ENCODE measurements around the gene BCAS3.
A peak's percentile ranks its signal among the peaks of the same experiment; 100 is the strongest.

BCAS3 gene

DNA sequence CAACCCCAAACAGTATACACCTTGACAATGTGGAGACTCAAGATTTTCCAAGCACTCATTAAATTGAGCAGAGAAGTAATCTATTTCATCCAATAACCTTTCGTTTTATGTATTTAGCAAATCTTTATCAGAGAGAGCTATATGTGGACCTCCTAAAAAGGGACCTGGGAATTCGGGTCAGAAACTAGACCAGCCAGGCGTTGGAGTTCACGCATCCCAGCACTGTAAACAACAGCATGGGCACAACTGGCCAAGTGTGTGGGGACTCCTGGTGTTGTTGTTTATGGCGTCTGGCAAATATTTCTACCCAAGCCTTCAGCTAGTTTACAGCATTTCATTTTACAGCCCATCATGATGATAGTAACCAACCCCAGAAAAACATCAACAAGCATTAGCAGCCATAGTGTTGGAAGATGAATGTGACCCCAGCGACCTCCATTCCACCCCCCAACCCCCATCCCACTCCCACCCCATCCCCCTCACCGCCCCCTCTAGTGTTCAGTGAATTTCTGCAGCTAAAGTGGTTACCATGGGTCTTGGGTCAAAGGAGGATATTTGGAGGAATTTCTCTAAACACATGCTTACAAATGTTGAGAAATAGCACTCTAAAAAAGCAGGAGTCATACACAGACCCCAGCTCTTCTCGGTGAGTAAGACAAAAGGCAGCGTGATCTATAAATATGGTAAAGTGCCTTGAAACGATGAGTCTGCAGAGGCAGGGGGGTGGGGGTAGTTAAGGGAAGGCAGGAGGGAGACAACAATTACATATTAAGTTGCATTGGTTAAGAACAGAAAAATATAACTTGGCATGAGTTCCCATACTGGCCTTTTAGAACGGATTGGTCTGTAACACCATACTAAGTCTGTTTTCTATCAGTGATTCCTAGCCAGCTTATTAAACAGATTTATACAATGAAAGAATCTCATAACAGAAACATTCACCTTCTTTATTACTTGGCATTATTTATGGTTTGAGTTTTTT, 630.5 kb downstream of the BCAS3 start:
- peak; percentile 34 for DNase-seq

DNA sequence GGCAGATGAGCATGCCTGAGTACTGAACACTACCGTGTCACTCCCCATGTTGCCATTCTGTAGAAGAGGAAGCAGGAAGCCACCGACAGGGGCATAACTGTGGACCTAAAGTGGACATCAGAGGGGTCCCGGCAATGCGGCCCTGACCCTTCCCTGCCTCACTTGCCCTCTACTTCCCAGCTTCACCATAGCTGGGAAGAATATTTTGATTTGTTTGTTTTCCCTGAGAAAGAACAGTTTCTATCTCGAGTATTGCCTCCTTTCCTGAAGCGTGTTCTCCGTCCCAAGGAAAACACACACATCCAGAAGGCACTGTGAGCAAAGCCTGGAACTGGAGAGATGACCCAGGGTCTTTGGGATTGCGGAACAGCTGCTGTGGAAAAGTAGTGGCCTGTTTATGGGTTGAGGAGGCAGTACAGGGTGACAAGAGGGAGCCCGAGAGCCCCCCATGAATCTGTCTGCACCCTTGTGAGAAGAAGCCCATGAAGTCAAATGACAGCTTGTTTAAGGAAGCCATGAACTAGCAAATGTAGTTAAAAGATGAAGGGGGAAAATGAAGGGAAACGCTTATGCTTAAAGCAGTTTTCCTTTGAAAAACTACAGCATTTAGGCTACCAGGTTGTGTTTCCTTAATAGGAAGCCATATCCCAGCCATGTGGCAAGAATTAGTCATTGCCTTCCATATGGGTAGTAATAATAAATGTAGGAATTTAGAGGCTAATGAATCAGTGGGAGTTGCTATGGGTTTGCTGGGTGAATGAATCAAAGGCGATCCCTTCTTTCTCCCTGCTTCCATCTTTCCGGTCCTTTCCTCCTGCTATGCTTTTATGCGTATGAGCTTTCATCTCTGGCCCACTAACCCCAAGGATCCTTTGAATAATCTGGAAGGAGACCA, 632.0 kb downstream of the BCAS3 start:
- peak; percentile 84 for DNase-seq

- no peak for DNase-seq
These were observed 632.9 kb downstream of the BCAS3 start for GRCh38 chr17:61310590-61310989.

GRCh38 chr17:61312406-61313295, 635.0 kb downstream of the BCAS3 start:
- no peak for DNase-seq

DNA sequence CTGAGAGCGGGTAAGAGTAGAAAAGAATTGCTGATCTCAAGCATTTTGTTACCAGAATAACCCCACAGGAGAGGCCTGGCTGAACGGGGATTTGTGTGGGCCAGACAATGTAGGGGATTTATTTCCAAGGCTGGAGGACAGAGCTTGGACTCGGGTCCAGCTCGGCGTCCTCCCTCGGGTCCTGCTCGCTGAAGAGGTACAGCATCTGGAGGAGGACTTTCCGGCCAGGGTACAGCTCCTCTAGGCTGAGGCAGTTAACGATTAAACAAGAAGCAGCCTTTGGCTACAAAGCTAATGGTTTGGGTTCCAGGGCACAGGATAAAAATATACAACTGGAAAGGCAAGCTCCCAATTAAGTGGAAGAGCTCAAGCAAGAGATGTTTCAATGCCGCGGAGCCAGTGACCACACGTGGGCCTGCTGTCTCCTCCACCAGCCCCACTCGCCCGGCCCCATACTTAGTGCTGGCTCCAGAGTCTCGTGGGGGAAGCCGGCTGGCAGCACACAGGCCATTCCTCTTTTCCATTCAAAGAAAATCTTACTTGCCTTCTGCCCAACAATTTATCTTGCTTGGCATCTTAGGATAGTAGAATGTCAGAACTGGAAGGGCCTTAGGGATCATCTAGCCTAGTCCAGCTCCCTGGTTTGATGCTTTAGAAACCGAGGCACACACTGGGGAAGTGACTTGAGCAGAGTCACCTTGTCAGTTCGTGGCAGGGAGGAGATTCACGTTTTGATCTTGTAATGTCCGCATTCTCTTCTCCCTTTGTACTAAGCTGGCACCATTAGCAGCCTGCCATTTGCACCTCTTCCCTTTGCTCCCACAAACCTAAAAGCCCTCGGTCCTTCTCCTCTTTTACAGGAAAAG, 636.0 kb downstream of the BCAS3 start:
- DNase-seq = no peak

DNA sequence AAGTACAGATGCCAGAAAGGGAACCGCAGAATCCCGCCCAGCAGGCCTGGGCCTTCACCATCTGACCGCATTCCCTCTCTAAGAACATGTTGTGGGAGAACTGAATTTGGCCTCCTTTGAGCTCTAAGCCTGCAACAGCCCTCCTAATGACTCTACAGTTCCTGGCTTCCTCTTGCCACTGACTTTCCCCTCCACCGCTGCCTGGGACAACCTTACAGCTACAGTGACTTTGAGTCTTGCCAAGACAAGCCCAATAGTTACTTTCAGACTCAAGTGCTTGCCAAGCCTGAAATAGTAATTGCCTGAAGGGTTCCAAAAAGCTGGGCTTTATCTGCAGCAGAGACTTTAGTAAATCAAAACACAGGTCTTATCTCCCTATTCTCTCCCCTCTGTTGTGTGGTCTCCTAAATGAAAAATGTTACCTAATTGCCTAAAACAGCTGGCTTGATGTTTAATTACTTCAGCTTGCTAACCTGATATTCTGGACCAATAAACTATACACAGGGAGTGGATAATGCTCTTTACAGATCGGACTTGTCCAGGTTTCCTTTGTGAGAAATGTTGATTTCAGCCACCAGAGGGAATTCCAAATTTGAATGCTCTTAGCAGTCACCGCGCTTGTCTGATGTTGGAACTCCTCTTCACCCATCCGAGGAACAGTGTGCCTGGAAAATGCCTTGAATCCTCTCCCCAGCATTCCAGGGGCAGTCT, 636.9 kb downstream of the BCAS3 start:
- DNase-seq = no peak

- DNase-seq = no peak
These were observed 639.0 kb downstream of the BCAS3 start for GRCh38 chr17:61316633-61317032.

DNA sequence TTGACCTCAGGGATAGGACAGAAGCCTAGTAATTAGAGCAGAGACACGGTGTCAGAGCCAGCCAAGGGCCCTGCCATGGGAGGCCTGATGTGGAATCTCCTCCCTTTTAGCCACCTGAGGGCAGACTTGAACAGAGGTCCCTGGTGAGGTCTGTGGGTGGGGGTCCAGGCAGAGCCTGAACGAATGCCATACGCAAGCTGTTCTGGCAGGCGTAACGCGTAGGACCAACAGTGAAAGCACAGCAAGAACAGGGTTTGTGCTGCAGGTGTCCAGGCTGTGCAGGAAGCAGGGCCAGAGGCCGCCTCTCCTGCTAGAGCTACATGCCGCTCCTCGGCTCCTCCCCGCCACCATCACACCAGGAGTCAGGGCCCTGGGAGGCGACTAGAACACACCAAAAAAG, 640.1 kb downstream of the BCAS3 start:
- DNase-seq = no peak

DNA sequence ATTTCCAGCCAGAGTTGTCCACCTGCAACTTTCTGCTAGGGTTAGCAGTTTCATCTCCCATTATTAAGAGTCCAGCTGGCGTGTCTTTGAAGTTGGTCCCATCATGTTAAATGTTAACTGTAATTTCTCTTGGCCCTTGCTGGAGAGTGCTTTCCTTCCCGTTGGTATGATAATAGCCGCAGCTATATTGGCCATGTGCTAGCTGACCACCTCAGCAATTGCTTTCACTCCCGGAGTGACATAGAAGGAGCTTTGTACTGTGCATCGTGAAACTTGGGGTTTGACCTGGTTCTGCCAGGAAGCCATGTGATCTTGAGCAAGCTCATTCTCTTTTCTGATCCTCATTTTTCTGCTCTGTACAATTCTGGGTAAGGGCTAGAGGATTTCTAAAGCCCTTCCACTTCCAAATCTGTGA, 641.0 kb downstream of the BCAS3 start:
- no peak for DNase-seq

DNA sequence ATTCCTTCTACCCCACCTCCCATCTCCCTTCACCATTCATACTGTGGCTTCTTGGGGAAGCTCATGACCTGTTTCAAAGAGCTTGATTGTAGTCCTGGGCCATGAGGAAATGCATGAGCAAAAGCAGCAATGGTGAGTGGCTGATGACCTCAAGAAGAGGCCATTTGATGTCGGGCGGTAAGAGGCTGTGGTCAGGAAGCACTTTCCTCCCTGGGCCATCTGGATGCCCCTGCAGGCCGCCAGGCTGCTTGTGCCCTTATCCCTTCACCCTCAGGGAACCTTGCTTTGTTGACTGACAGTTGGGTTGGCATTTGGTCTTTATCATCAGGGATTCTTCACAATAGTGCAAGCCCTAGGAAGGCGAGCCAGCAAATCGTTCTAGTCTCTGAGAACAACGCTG, 643.7 kb downstream of the BCAS3 start:
- DNase-seq = no peak

DNA sequence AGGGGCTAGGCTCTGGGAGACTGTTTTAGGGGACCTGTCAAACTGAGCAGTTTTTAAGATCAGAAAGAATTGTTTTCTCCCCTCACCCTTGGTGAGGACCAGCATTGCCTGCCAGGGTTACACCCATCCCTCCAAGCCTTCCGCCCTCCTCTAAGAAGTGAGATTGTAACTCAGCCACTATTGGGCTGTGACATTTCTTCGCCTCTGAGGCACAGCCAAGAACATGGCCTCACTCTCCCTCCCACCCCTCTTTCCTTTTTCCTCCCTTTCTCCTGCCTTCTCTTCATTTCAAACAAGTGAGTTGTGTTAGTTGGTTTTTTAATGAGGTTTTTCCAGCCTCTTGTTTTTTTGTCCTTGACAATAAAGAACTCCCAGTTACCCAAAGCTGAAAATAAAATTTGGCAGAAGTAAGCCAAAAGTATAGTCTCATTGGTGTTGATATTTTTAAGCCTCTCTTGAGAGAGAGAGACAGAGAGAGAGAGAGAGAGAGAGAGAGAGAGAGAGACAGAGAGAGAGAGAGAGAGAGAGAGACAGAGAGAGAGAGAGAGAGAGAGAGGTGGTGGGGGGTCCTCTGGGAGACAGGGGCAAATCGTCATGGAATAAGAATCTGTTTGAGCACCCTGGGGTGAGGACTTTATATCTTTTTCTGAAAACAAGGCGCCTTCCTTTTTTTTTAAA, 644.8 kb downstream of the BCAS3 start:
- no peak for DNase-seq

- DNase-seq = no peak
These were observed 645.6 kb downstream of the BCAS3 start for GRCh38 chr17:61323003-61323908.

- no peak for DNase-seq
These were observed 646.5 kb downstream of the BCAS3 start for GRCh38 chr17:61323909-61324868.

DNA sequence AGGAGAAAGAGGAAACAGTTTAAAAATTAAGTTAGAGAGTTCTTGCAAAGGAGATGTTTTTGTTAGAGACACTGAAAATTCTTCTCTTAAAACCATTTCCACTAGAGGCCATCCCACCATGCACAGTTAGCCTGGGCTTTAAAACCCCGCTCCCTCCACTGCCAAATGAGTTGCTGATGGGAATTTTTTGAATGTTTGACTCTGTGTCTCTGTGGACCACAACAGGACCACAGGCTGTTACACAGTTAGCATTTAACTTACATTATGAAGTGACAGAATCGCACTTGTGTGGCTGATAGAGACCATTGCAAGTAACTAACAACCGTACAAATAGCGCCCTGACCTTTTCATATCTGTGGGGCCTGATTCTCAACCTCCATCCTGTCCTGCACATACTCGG, 647.3 kb downstream of the BCAS3 start:
- DNase-seq = no peak

DNA sequence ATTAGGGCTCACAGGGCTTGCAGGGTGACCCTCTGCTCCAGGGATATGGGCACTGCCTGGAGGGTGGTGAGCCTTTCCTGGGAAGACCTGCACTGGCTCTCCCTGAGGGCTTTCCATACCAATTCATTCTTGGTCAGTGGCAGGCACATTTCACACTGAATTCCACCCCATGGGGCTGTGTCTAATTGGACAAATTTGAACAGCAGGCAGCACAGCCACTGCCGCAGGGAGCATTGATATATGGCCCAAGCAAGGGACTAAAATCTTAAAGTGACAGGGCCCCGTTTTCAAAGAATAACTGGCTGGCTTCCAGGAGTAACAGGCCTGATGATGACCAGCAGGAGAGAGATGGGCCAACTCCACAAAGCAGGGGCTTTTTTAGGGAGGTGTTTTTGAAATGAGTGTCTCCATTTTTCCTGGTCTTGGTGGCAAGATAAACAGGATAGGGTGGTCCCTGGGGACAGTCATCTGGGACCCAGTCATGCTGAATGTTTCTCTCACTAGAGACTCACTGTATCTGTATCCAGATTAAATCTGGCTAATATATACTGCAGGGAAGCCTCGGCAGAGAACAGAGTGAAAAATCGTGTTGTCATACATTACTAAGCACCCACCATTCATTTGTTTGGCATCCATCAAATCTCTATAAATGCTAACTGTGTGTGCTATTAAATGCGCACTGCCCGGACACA, 647.9 kb downstream of the BCAS3 start:
- no peak for DNase-seq

GRCh38 chr17:61326330-61326729, 648.7 kb downstream of the BCAS3 start:
- DNase-seq = no peak

- no peak for DNase-seq
These were observed 650.7 kb downstream of the BCAS3 start for GRCh38 chr17:61328351-61328750.
